K562 (cell line): Measurements from ENCODE around the gene P2RX2.

Experiments used
- CBFB ChIP-seq: sonication (generic); formaldehyde crosslinking; IDR thresholded peaks from 2 replicates; pipeline ENCODE4 v1.4.0; 2020; ENCODE audit warnings: mild to moderate bottlenecking, missing genetic modification reagents
- CBX5 ChIP-seq: IDR thresholded peaks from 2 replicates; pipeline ENCODE4 v1.6.1; 2014; ENCODE audit warnings: low read depth, borderline replicate concordance
- CTCF ChIP-seq, 3 experiments: IDR thresholded peaks in 2 of 3; conservative IDR thresholded peaks in 1 of 3; 2 replicates each; pipeline ENCODE4 v1.5.1; 2011 to 2012; ENCODE audit warnings: low read length in 3 of 3, mild to moderate bottlenecking in 3 of 3, control low read depth in 2 of 3, improper control_type of control experiment in 1 of 3, inconsistent platforms in 1 of 3, low read depth in 1 of 3, mixed read lengths in 1 of 3, moderate library complexity in 1 of 3; ENCODE audit not compliant: insufficient read depth in 2 of 3
- ELF1 ChIP-seq: fragments of 200-800 bp; sonication (Bioruptor generic); IDR thresholded peaks from 2 replicates; pipeline ENCODE4 v1.6.1; 2016; ENCODE audit warnings: missing genetic modification characterization, missing compliant biosample characterization
- EP300 ChIP-seq: IDR thresholded peaks from 2 replicates; pipeline ENCODE4 v1.6.1; 2012; ENCODE audit warnings: low read length, improper control_type of control experiment
- HIVEP1 ChIP-seq: fragments of 250-450 bp; sonication (Bioruptor Pico); IDR thresholded peaks from 2 replicates; pipeline ENCODE4 v1.4.0; 2020; ENCODE audit warnings: mild to moderate bottlenecking
- ID3 ChIP-seq, 2 experiments: fragments of 250-450 bp in 1 of 2; fragments of 450-650 bp in 1 of 2; sonication (Bioruptor Pico) in 1 of 2; IDR thresholded peaks; 2 replicates each; pipeline versions ENCODE4 v1.6.1 to v1.8.0; 2016 to 2021; ENCODE audit warnings: mild to moderate bottlenecking in 2 of 2, moderate library complexity in 2 of 2, missing compliant biosample characterization in 1 of 2, missing genetic modification characterization in 1 of 2
- POLR2AphosphoS2 ChIP-seq: IDR thresholded peaks from 2 replicates; pipeline ENCODE4 v1.6.1; 2012; ENCODE audit warnings: low read length, improper control_type of control experiment
- POLR2AphosphoS5 ChIP-seq: IDR thresholded peaks from 2 replicates; pipeline ENCODE4 v1.6.1; 2011; ENCODE audit warnings: mild to moderate bottlenecking, low read depth, low read length, moderate library complexity; ENCODE audit not compliant: control insufficient read depth, insufficient read depth
- SMC3 ChIP-seq: conservative IDR thresholded peaks from 2 replicates; pipeline ENCODE4 v1.6.1; 2011; ENCODE audit warnings: low read depth, low read length, improper control_type of control experiment; ENCODE audit not compliant: insufficient read depth
- SPI1 ChIP-seq: IDR thresholded peaks from 2 replicates; pipeline ENCODE4 v1.6.1; 2011; ENCODE audit warnings: low read depth, low read length, control low read depth, borderline replicate concordance
- TSC22D4 ChIP-seq: fragments of 450-650 bp; IDR thresholded peaks from 2 replicates; pipeline ENCODE4 v1.6.1; 2016; ENCODE audit warnings: missing genetic modification characterization, missing biosample characterization, control low read depth
- ZNF780A ChIP-seq: fragments of 250-450 bp; sonication (Bioruptor Pico); IDR thresholded peaks from 2 replicates; pipeline ENCODE4 v1.5.0; 2021; ENCODE audit warnings: mild to moderate bottlenecking
- ZZZ3 ChIP-seq: fragments of 450-650 bp; IDR thresholded peaks from 2 replicates; pipeline ENCODE4 v1.6.1; 2016; ENCODE audit warnings: antibody characterized with exemption, mild to moderate bottlenecking, moderate library complexity

GRCh38 chr12:132572106-132572505 lies 46.5 kb upstream of the P2RX2 start:
- TF ChIP-seq ID3 (CRISPR knock-in tag; IDR thresholded peaks at IDR 0.05) (no peak), ID3 (tag; IDR thresholded peaks at IDR 0.05) (no peak), HIVEP1 (CRISPR knock-in tag) (no peak), CTCF (IDR thresholded peaks at IDR 0.05 in 2 of 3, conservative IDR thresholded peaks at IDR 0.05 in 1 of 3; ENCODE audit: insufficient read depth in 2 of 3, low read depth in 1 of 3, low read length in 3 of 3) (no peak), POLR2AphosphoS2 (no peak), ZZZ3 (no peak), EP300 (no peak), POLR2AphosphoS5 (no peak), SPI1 (no peak), ELF1 (no peak), ZNF780A (CRISPR knock-in tag) (no peak), SMC3 (no peak), CBX5 (no peak), TSC22D4 (no peak), CBFB (no peak)
